Liver (tissue), 3 donors: ENCODE measurements around the gene KIF21B.

Source experiments
- EGR1 ChIP-seq, 2 donors: IDR thresholded peaks; 2 replicates each; pipeline ENCODE4 v1.6.1; 2016 to 2018; ENCODE audit warnings: antibody characterized with exemption in 2 of 2, low read depth in 2 of 2
- FOXA1 ChIP-seq: IDR thresholded peaks from 2 replicates; pipeline ENCODE4 v1.6.1; 2016; ENCODE audit warnings: antibody characterized with exemption
- GABPA ChIP-seq, 2 donors: IDR thresholded peaks in 1 of 2; conservative IDR thresholded peaks in 1 of 2; 2 replicates each; pipeline ENCODE4 v1.6.1; 2016; ENCODE audit warnings: antibody characterized with exemption in 2 of 2, mild to moderate bottlenecking in 1 of 2, moderate library complexity in 1 of 2
- HNF4G ChIP-seq: IDR thresholded peaks from 2 replicates; pipeline ENCODE4 v1.6.1; 2016; ENCODE audit warnings: antibody characterized with exemption
- RAD21 ChIP-seq, 2 donors: IDR thresholded peaks; 2 replicates each; pipeline ENCODE4 v1.6.1; 2016; ENCODE audit warnings: antibody characterized with exemption in 2 of 2, mild to moderate bottlenecking in 2 of 2
- TAF1 ChIP-seq: conservative IDR thresholded peaks from 2 replicates; pipeline ENCODE4 v1.6.1; 2016; ENCODE audit warnings: antibody characterized with exemption, mild to moderate bottlenecking
- YY1 ChIP-seq: IDR thresholded peaks from 2 replicates; pipeline ENCODE4 v1.6.1; 2016; ENCODE audit warnings: antibody characterized with exemption, mild to moderate bottlenecking
- TF ChIP-seq, protein P1 (sequence below): fragments of 150-350 bp; IDR thresholded peaks from 2 replicates; pipeline ENCODE4 v1.5.1; 2017; ENCODE audit warnings: improper control_type of control experiment, low read depth, low read length; ENCODE audit not compliant: missing input control
- TF ChIP-seq, protein P2 (sequence below): IDR thresholded peaks from 2 replicates; pipeline ENCODE4 v1.6.1; 2016; ENCODE audit warnings: antibody characterized with exemption, mild to moderate bottlenecking
- donor health status: healthy.
- donor health status: healthy.

DNA sequence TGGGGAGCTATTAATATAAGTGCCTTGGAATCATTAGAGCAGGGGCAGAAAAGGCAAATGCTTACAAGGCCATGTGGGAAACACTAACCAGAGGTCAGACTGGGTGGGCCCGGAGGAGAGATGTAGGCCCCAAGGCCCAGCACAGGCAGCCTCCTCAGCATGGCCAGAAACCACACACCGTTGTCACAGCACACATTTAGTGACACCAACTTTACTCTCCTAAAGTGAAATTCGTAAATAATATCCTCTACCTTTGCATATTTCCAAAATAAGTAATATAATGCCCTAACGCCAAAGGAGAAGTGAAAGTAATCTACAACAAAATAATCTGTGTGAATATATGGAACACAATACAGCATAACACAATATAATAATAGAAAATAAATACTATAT, 62.6 kb downstream of the KIF21B start:
- TF ChIP-seq RAD21 (IDR thresholded peaks at IDR 0.05) (no peak), FOXA1 (no peak), YY1 (no peak), TAF1 (no peak), GABPA (IDR thresholded peaks at IDR 0.05 in 1 of 2, conservative IDR thresholded peaks at IDR 0.05 in 1 of 2) (no peak), HNF4G (no peak), EGR1 (IDR thresholded peaks at IDR 0.05; ENCODE audit: low read depth in 2 of 2) (no peak)
- TF ChIP-seq, protein P1, sequence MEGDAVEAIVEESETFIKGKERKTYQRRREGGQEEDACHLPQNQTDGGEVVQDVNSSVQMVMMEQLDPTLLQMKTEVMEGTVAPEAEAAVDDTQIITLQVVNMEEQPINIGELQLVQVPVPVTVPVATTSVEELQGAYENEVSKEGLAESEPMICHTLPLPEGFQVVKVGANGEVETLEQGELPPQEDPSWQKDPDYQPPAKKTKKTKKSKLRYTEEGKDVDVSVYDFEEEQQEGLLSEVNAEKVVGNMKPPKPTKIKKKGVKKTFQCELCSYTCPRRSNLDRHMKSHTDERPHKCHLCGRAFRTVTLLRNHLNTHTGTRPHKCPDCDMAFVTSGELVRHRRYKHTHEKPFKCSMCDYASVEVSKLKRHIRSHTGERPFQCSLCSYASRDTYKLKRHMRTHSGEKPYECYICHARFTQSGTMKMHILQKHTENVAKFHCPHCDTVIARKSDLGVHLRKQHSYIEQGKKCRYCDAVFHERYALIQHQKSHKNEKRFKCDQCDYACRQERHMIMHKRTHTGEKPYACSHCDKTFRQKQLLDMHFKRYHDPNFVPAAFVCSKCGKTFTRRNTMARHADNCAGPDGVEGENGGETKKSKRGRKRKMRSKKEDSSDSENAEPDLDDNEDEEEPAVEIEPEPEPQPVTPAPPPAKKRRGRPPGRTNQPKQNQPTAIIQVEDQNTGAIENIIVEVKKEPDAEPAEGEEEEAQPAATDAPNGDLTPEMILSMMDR: no peak
- TF ChIP-seq, protein P2, sequence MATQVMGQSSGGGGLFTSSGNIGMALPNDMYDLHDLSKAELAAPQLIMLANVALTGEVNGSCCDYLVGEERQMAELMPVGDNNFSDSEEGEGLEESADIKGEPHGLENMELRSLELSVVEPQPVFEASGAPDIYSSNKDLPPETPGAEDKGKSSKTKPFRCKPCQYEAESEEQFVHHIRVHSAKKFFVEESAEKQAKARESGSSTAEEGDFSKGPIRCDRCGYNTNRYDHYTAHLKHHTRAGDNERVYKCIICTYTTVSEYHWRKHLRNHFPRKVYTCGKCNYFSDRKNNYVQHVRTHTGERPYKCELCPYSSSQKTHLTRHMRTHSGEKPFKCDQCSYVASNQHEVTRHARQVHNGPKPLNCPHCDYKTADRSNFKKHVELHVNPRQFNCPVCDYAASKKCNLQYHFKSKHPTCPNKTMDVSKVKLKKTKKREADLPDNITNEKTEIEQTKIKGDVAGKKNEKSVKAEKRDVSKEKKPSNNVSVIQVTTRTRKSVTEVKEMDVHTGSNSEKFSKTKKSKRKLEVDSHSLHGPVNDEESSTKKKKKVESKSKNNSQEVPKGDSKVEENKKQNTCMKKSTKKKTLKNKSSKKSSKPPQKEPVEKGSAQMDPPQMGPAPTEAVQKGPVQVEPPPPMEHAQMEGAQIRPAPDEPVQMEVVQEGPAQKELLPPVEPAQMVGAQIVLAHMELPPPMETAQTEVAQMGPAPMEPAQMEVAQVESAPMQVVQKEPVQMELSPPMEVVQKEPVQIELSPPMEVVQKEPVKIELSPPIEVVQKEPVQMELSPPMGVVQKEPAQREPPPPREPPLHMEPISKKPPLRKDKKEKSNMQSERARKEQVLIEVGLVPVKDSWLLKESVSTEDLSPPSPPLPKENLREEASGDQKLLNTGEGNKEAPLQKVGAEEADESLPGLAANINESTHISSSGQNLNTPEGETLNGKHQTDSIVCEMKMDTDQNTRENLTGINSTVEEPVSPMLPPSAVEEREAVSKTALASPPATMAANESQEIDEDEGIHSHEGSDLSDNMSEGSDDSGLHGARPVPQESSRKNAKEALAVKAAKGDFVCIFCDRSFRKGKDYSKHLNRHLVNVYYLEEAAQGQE: no peak
